DND-41 (cell line): ENCODE measurements around the gene TRDMT1.

Source experiments
- EZH2 ChIP-seq: IDR thresholded peaks from 3 replicates; pipeline ENCODE4 v1.6.1; 2012; ENCODE audit warnings: borderline replicate concordance, low read depth, mild to moderate bottlenecking, moderate library complexity, low read length, inconsistent platforms; ENCODE audit not compliant: severe bottlenecking
- TF ChIP-seq, protein P1 (sequence below): IDR thresholded peaks from 2 replicates; pipeline ENCODE4 v1.5.1; 2012; ENCODE audit warnings: borderline replicate concordance, low read length, moderate library complexity, mild to moderate bottlenecking; ENCODE audit not compliant: poor library complexity, severe bottlenecking; ENCODE audit errors: extremely low read depth

DNA sequence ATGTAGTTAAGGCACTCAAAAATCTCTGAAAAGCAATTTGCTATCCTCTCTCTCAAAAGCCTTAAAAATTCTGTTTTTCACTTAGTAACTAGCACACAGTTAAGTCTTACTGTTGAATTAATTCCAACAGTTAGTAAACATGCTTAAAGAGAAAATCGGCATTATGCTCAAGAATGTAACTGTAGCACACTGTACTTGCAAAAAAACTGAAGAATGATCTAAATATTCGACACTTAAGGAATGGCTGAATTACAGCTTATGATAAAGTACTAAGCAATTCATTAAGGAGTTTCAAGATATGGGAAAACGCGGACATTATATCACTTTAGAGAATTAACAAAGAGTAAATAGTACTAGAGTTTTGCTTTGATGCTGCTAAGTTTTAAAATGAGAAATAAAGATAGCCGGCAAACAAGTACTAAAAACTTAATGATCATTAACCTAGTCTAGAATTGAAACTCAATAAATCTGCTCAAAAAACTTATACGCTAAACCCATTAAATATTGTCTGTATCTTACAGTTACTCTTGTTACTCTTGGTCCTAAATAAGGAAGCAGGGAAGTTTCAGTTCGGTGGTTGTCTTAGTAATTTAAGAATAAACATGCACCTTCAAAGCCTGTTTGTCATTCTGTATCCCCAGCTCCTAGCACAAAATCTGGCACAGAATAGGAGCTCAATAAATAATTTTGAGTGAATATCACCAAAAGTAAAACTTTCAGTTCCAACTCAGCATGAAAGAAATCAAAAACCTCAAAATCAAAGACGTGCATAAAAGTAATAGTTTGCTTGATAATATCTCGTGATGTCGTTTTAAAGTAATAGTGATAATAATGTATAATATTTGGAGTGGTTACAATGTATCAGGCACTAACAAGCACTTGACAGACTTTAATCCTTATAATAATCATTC, 1.2 kb downstream of the TRDMT1 start:
- no peak for TF ChIP-seq EZH2
- TF ChIP-seq, protein P1, sequence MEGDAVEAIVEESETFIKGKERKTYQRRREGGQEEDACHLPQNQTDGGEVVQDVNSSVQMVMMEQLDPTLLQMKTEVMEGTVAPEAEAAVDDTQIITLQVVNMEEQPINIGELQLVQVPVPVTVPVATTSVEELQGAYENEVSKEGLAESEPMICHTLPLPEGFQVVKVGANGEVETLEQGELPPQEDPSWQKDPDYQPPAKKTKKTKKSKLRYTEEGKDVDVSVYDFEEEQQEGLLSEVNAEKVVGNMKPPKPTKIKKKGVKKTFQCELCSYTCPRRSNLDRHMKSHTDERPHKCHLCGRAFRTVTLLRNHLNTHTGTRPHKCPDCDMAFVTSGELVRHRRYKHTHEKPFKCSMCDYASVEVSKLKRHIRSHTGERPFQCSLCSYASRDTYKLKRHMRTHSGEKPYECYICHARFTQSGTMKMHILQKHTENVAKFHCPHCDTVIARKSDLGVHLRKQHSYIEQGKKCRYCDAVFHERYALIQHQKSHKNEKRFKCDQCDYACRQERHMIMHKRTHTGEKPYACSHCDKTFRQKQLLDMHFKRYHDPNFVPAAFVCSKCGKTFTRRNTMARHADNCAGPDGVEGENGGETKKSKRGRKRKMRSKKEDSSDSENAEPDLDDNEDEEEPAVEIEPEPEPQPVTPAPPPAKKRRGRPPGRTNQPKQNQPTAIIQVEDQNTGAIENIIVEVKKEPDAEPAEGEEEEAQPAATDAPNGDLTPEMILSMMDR = no peak
